CD4-positive, alpha-beta T cell treated with Interleukin-17A for 4 hours (primary cell): ENCODE measurements around the gene KNTC1.
A peak's percentile ranks its signal among the peaks of the same experiment; 100 is the strongest.
"Not testable (repeated sequence)": the region's sequence is repeated elsewhere in the genome, so short reads cannot be mapped to it uniquely, and the experiment has no call there.

ENCODE experiments used
- DNase-seq: peaks from one replicate; pipeline ENCODE4 v3.0.0-alpha.2; 2020; ENCODE audit warnings: mixed read lengths

Gene KNTC1, protein sequence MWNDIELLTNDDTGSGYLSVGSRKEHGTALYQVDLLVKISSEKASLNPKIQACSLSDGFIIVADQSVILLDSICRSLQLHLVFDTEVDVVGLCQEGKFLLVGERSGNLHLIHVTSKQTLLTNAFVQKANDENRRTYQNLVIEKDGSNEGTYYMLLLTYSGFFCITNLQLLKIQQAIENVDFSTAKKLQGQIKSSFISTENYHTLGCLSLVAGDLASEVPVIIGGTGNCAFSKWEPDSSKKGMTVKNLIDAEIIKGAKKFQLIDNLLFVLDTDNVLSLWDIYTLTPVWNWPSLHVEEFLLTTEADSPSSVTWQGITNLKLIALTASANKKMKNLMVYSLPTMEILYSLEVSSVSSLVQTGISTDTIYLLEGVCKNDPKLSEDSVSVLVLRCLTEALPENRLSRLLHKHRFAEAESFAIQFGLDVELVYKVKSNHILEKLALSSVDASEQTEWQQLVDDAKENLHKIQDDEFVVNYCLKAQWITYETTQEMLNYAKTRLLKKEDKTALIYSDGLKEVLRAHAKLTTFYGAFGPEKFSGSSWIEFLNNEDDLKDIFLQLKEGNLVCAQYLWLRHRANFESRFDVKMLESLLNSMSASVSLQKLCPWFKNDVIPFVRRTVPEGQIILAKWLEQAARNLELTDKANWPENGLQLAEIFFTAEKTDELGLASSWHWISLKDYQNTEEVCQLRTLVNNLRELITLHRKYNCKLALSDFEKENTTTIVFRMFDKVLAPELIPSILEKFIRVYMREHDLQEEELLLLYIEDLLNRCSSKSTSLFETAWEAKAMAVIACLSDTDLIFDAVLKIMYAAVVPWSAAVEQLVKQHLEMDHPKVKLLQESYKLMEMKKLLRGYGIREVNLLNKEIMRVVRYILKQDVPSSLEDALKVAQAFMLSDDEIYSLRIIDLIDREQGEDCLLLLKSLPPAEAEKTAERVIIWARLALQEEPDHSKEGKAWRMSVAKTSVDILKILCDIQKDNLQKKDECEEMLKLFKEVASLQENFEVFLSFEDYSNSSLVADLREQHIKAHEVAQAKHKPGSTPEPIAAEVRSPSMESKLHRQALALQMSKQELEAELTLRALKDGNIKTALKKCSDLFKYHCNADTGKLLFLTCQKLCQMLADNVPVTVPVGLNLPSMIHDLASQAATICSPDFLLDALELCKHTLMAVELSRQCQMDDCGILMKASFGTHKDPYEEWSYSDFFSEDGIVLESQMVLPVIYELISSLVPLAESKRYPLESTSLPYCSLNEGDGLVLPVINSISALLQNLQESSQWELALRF (N-terminal part only)

DNA sequence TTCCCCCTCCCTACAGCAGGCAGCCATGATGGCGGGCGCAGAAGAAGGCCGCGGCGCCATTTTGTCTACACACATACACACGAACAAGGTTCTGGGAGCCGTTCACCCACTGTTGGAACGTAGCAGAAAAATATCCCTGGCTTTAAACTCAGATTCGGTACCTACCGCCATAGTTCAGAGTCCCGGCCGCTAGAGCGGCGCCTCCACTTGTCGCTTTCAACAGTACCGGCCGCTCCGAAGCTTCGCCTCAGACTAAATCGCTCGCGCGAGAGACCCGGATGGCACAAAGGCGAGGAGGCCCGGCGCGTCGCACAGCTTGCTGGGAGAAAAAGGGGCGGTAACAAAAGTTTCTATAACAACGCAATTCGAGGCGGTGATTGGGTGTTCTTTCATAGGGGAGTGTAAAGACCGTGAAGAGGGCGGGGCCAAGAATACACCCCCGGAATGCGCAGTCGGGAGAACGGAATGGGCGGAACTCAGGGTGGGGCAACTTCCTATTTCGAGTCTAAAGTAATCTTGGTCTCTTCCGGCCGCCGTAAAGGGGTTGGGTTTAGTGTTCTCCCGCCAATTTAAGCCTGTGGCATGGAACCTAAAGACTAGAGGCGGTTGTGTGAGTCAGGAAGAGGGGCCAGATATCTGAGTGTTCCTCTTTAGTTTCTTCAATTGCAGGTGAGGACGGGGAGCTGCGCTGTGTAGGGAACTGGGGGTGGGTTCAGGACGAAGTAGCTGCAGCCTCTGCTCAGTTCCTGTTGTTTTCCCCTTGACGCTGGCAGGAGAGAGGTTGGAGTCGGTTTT is at the start of gene KNTC1, which contains the start of gene RSRC2:
TSS of gene KNTC1 (plus strand) at position 567 of the 795 bp plus-strand sequence. CDS start 2,815 bp downstream, outside the sequence.
TSS of gene RSRC2 (minus strand) at position 254 of the 795 bp plus-strand sequence. CDS start at position 171, 83 bp downstream.
- peak; percentile 99 for DNase-seq

DNA sequence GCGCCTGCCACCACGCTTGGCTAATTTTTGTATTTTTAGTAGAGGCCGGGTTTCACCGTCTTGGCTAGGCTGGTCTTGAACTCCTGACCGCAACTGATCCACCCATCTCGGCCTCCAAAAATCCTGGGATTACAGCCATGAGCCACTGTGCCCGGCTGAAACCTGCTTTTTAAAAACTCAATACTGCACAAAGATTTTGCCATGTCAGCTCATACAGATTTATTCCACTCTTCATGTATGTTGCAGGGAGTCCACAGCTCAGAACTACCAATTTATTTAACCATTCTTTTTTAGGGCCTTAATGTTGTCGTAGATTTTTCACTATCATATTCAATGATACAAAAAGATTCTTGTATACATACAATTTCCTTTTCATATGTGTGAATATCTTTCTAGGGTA is 46.3 kb upstream of the KNTC1 start:
- DNase-seq = no peak

DNA sequence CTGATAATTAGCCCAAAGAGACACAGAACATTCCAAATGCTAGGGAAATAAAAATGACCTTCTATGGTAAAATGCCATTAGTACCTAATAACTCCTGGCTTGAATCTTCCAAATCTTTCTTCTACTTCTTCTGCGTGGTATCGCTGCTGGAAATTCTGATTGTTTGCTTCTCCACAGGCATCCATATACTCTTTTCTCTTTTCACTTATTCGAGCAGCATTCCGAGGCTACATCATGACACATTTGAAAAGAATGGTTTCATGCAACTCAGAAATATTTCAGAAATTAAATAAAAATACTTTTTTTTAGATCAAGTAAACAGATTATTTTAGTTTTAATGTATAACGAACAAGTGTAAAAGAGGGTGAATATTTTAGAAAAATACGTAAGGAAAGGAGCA is 45.2 kb upstream of the KNTC1 start:
- no peak for DNase-seq

DNA sequence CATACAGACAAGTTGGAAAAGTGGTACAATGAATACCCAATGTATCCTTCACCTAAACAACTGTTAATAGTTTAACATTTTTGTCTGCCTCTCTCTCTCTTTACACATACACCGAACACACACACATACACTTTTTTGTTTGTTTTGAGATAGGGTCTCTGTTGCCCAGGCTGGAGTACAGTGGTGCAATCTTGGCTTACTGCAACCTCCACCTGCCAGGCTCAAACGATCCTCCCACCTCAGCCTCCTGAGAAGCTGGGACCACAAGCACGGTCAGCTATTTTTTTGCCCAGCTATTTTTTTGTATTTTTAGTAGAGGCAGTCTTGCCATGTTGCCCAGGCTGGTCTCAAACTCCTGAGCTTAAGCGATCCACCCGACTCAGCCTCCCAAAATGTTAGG is 43.1 kb upstream of the KNTC1 start:
- no peak for DNase-seq

DNA sequence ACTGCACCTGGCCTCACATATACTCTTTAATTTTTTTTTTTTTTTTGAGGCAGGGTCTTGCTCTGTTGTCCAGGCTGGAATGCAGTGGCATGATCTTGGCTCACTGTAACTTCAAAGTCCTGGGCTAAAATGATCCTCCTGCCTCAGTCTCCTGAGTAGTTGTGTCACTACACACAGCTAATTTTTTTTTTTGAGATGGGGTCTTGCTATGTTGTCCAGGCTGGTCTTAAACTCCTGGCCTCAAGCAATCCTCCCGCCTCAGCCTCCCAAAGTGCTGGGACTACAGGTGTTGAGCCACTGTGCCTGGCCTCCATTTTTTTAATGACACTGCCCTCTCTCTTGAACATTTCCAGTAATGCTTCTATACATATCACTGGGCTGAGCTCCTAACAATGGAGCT is 42.7 kb upstream of the KNTC1 start:
- not testable (repeated sequence) for DNase-seq

DNA sequence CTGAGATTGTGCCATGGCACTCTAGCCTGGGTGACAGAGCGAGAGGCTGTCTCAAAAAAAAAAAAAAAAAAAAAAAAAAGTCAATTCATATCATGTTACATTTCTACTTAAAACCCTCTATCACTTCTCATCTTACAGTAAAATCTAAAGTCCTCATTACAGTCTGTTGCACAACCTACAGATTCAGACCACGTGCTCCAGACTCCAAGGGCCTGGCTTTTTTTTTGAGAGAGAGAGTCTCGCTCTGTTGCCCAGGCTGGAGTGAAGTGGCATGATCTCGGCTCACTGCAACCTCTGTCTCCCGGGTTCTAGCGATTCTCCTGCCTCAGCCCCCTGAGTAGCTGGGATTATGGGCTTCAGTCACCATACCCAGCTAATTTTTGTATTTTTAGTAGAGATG is 40.7 kb upstream of the KNTC1 start:
- DNase-seq = not testable (repeated sequence)

DNA sequence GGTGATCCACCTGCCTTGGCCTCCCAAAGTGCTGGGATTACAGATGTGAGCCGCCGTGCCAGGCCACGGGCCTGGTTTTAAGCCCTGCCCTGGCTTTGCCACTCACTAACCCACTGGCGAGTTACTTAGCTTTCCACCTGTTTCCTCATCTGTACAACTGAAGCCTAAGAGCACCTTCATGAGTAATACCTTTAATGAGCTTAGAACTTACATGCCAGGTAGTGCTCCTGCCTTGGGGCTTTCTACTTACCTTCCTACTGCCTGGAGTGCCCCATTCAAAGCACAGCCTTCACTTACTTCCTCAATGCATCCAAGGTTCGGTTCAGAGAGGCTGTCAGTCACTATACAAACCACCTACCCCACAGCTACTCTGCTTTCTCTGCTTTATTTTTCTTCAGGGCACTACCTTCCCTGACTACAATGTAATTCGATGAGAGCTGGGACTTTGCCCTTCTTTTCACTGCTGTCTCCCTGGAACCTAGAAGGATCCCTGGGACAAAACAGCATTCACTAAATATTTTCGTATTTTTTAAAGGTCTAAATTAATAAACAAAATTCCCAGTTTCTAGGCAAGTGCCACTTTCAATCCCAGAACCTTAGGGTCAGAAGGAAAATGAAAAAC is 40.1 kb upstream of the KNTC1 start:
- DNase-seq = no peak

DNA sequence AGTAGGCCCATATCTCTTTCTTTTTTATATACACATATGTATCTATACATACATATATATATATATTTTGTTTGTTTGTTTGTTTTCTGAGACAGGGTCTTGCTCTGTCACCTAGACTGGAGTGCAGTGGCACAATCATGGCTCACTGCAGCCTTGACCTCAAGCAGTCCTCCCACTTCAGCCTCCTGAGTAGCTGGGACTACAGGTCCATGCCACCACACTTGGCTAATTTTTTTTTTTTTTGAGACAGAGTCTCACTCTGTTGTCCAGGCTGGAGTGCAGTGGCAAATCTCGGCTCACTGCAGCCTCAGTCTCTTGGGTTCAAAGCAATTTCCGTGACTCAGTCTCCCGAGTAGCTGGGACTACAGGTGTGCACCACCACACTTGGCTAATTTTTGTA is 39.2 kb upstream of the KNTC1 start:
- DNase-seq = not testable (repeated sequence)

DNA sequence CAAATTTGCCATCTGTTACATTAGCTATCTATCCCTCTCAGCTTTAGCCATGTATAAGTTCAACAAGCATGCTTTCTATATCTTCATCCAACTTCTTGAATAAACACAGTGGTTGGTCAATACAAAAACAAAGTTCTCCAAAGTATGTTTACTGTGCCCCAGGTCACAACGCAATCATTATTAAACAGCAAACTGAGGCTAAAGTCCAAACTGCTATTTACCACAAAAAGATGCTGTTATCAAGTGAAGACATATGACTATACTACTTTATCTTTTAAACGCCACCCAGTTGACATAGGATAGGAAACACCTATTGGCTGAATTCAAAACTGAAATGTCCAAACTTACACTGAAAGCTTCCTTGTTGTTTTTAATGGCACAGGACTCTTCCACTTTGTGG is 38.0 kb upstream of the KNTC1 start:
- no peak for DNase-seq

DNA sequence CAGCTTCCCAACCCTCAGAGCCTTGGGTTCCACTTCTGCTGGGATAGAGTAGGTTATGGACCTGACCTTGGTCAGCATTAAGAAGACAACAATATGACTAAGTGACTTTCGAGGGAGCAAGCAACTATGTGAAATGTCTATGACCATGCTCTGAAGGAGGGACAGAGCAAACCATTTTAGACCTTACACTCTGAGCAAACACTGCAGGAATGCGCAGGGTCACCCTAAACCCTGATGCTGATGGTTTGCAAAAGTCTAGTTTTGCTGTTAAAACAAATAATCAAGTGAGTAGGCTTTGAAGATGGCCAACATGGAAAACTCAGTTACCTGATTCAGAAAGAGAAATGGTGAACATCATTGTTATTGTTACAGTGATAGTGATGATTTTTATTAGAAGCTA is 35.1 kb upstream of the KNTC1 start:
- no peak for DNase-seq

DNA sequence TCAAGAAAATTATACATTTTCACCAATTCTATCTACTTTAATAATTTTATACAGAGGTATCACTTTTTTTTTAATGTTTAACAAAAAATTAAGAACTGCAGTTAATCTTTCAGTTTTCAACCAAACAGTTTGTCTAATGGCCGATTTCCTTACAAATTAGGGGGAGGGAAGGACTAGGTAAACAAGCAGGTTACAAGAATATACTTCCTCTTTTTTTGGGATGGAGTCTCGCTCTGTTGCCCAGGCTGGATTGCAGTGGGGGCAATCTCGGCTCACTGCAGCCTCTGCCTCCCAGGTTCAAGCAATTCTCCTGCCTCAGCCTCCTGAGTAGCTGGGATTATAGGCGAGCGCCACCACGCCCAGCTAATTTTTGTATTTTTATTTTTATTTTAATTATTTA is 33.8 kb upstream of the KNTC1 start:
- not testable (repeated sequence) for DNase-seq

DNA sequence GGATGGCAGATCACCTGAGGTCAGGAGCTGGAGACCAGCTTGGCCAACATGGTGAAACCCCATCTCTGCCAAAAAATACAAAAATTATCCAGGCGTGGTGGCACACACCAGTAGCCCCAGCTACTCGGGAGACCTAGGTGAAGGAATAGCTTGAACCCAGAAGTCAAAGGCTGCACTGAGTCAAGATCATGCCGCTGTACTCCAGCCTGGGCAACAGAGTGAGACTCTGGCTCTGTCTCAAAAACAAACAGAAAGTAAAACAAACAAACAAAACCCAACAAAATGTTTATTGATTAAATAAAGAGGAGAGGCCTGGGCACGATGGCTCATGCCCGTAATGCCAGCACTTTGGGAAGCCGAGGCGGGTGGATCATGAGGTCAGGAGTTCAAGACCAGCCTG is 31.8 kb upstream of the KNTC1 start:
- no peak for DNase-seq

DNA sequence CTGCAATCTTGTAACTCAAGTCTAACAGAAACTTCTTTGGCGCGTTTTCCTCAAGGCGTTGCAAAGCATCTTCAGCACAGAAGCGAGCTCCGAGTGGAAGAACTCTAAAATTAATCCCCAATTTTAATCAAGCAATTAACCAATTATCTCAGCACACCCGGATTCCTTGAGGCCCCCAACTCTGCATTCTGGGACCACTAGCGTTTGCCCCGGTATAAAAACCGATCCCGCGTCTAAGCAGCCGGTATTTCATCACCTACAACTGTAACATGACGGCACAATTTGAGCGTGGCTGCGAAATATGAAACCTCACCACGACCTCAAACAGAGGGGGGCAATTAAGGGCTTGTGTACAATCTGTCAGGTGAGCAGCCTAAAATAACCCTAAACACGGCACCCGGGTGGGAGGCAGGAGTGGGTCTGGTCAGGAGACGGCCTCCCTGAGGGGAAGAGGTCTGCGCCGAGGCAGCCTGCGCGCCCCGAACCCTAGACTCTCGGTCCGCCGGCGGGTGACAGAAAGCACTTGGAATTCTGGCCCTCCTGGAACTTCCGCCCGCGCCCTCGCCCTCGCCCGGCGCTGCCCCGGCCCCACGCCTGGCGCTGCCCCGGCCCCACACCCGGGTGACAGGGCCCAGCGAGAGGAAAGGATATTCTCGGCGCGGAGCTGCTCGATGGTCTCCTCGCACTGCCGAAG is 26.9 kb upstream of the KNTC1 start:
- DNase-seq = peak; percentile 42

DNA sequence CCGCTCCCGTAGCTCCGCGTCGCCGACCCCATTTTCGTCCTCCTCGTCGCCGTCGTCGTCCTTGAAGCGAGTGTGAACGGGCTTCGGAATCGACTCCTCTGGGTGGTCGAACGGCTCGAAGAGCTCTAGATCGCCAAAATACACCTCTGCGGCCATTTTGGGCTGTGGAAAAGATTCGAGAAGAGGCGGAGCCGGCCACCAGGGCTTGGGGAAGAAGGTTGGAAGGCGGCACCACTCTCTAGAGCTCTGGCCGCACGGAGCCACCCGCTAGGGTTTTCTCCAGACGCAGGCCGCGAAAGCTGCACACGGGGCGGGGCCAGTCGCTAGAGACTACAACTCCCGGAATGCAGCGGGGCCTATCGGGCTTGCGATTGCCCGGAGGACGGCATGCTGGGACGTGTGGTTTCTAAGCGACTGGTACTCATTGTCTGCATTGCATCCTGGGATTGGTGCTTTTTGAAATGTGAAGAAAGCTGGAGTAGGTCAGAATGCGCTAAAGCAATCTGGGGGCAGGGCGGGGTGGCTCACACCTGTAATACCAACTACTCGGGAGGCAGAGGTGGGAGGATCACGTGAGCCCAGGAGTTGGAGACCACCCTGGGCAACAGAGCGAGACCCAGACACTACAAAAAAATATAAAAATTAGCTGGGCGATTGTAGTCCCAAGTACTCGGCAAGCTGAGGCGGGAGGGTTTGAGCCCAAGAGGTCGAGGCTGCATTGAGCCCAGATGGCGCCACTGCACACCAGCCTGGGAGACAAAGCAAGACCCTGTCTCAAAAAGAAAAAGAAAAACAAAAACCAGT is 26.2 kb upstream of the KNTC1 start, which contains the start of gene ZCCHC8:
TSS of gene ZCCHC8 (minus strand) at position 248 of the 804 bp plus-strand sequence. CDS start at position 156, 92 bp downstream.
- peak; percentile 97 for DNase-seq

DNA sequence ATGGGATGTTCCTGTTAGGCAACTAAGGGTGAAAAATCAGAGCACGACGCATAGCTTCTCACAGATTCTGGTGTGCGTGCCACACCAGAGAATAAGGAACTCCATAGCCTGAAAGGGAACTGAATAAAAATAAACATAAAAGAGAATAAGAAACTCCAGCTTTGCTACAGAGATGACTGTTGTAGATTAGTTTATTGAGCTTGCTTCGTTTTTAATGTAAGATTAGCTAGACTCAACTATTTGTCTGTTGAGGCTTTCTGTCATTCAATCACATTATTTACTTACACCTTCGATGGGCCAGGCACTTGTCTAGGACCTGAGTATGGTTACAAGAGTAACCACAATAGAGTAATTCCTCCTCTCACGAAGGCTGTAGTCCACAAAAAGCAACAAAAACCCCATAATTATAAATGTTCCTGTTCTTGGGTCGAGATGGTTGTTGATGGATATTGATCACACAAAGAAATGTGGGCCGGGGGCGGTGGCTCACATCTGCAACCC is 25.5 kb upstream of the KNTC1 start:
- no peak for DNase-seq

DNA sequence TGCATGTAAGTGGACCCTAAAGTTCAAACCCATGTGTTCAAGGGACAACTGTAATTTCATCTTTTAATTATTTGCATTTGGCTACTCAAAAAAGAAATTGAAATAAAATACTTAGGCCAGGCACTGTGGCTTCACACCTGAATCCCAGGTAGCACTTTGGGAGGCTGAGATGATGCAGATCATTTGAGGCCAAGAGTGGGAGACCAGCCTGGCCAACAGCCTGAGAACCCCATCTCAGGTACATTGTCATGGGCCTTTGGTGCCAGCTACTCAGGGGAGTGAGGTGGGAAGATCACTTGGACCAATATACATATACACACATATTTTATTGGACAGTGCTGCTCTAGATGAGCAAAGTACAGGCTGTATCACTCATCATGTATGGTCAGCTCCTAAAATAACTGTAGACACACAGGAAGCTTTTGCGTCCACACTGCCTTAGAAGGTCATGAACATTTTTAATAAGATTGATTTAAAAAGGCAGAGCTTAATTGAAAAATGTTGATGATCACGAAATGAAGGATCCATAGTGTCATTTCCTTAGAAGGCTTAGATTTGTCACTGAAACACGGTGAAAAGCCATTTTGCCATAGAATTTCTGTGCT is 23.8 kb upstream of the KNTC1 start:
- DNase-seq = no peak

DNA sequence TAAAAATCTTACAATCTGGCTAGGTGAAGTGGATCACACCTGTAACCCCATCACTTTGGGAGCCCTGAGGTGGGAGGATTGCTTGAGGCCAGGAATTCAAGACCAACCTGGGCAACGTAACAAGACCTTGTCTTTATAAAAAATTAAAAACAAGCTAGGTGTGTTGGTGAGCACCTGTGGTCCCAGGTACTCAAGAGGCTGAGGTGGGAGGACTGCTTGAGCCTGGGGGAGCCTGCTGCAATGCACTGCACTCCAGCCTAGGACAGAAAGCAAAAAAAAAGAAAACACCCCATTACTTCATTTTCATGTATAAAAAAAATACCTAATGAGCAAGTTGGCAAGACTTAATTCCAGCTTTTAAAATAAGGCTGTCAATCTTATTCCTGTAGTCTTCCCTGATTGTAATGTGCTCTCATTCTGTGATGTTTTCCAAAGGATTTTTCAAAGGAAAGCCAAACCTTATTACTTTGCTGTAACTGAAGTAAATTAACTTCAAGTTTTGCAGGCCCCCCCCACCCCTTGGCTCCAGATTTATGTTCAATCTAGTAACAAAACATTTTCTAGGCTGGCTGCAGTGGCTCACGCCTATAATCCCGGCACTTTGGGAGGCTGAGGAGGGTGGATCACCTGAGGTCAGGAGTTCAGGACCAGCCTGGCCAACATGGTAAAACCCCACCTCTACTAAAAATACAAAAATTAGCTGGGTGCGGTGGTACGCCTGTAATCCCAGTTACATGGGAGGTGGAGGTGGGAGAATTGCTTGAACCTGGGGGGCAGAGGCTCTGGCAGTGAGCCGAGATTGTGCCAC is 23.1 kb upstream of the KNTC1 start:
- DNase-seq = no peak

DNA sequence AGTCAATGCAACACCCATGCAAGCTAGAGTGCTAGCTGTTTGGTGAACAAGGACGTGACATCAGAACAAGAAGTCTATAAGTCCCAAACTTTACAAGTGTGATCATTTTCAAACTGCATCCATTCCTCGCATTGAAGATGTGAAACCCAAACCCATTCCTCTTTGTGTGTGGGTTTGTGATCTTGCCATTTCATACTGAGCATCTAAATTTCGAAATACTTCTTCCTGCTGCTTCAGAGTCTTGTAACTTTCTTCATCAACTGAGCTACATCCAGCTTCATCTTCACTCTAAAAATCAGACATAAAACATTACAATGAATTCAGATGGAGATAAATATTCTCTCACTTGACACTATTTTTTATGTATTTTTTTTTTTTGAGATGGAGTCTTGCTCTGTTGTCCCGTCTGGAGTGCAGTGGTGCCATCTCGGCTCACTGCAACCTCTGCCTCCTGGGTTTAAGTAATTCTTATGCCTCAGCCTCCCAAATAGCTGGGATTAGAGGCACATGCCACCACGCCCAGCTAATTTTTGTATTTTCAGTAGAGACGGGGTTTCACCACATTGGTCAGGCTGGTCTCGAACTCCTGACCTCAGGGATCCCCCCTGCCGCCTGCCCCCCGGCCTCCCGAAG is 21.5 kb upstream of the KNTC1 start:
- no peak for DNase-seq
